Lung (tissue), 12 donors: ENCODE measurements around the gene PTPRG. TPM values are rescaled to one million over a fixed set of nuclear protein-coding genes. Genes with fewer than 3 reads are reported as not detected.

Experiments used
- ATAC-seq: fragments of 200-7000 bp; cut with Tn5 transposase; one replicate; pipeline ENCODE4 v1.9.1; 2020; ENCODE audit warnings: moderate number of reproducible peaks; ENCODE audit not compliant: insufficient read depth, low FRiP score
- DNase-seq, 3 donors: peaks; one replicate each; pipeline ENCODE4 v3.0.0-alpha.2; 2013 to 2017
- H3K27ac ChIP-seq, 2 donors: one replicate each; pipeline ENCODE4 v1.5.1; 2013; ENCODE audit warnings: mild to moderate bottlenecking in 2 of 2, moderate library complexity in 2 of 2, control low read depth in 1 of 2, inconsistent platforms in 1 of 2, low read depth in 1 of 2, low read length in 1 of 2
- H3K27me3 ChIP-seq, 3 donors: one replicate each; pipeline ENCODE4 v1.5.1; 2013; ENCODE audit warnings: low read length in 2 of 3; ENCODE audit not compliant: control insufficient read depth in 3 of 3, insufficient read depth in 3 of 3
- H3K36me3 ChIP-seq, 4 donors: one replicate each; pipeline ENCODE4 v1.5.1; 2013; ENCODE audit warnings: low read length in 4 of 4, mild to moderate bottlenecking in 1 of 4, moderate library complexity in 1 of 4; ENCODE audit not compliant: control insufficient read depth in 4 of 4, insufficient read depth in 4 of 4
- H3K4me1 ChIP-seq, 5 donors: one replicate each; pipeline ENCODE4 v1.5.1; 2013; ENCODE audit warnings: low read length in 5 of 5, mild to moderate bottlenecking in 2 of 5, moderate library complexity in 1 of 5; ENCODE audit not compliant: control insufficient read depth in 5 of 5, insufficient read depth in 5 of 5
- H3K4me3 ChIP-seq: one replicate; pipeline ENCODE4 v1.5.1; 2013; ENCODE audit warnings: mild to moderate bottlenecking, control low read depth, moderate library complexity
- H3K9ac ChIP-seq, 2 donors: one replicate each; pipeline ENCODE4 v1.5.1; 2013; ENCODE audit warnings: low read length in 2 of 2, control low read depth in 1 of 2; ENCODE audit not compliant: insufficient read depth in 1 of 2
- H3K9me3 ChIP-seq, 4 donors: one replicate each; pipeline ENCODE4 v1.5.1; 2013; ENCODE audit warnings: low read length in 3 of 4, mild to moderate bottlenecking in 1 of 4, moderate library complexity in 1 of 4; ENCODE audit not compliant: control insufficient read depth in 4 of 4, insufficient read depth in 3 of 4
- WGBS, 2 donors: extraction: QIAGEN DNeasy Blood & Tissue Kit; methylation state at CpG; one replicate each; pipeline ENCODE4 v1.1.7; 2013; 5-methylcytosine and 5-hydroxymethylcytosine counted together
- polyA plus RNA-seq, 2 donors: library from polyadenylated mRNA; stranded (reverse); fragments of 200-250 nt; gene quantifications; one replicate each; pipeline ENCODE4 v1.2.1, GENCODE V29; 2013
- total RNA-seq, 2 donors: library from RNA; depleted of rRNA in 1 of 2; stranded (reverse); fragments of >200 nt in 1 of 2; gene quantifications; one replicate each; pipeline ENCODE4 v1.2.1, GENCODE V29; 2014 to 2021
- TF ChIP-seq, protein P1 (sequence below): IDR thresholded peaks from 2 replicates; pipeline ENCODE4 v1.5.1; 2012; ENCODE audit warnings: mild to moderate bottlenecking; ENCODE audit errors: control extremely low read depth, extremely low read depth
- donor health status: control.
- donor health status: control.
- donor health status: Bipolar disorder and iron deficiency.
- donor health status: healthy.
- donor health status: DM: yes; HTN: yes; CAD: no.

The PTPRG gene
- total and polyA plus RNA-seq, 4 donors = 8.5 to 131 (median 75.9) TPM

GRCh38 chr3:61733000-61733399 is 171.6 kb downstream of the PTPRG start:
- no peak overlapping the region for H3K4me3 ChIP-seq
- DNase-seq (no peak), ATAC-seq (no peak)
- TF ChIP-seq, protein P1, sequence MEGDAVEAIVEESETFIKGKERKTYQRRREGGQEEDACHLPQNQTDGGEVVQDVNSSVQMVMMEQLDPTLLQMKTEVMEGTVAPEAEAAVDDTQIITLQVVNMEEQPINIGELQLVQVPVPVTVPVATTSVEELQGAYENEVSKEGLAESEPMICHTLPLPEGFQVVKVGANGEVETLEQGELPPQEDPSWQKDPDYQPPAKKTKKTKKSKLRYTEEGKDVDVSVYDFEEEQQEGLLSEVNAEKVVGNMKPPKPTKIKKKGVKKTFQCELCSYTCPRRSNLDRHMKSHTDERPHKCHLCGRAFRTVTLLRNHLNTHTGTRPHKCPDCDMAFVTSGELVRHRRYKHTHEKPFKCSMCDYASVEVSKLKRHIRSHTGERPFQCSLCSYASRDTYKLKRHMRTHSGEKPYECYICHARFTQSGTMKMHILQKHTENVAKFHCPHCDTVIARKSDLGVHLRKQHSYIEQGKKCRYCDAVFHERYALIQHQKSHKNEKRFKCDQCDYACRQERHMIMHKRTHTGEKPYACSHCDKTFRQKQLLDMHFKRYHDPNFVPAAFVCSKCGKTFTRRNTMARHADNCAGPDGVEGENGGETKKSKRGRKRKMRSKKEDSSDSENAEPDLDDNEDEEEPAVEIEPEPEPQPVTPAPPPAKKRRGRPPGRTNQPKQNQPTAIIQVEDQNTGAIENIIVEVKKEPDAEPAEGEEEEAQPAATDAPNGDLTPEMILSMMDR = no peak
- no peak overlapping the region for H3K9ac ChIP-seq
- peaks cover 5 to 31% (median 10%) of the 10 kb centered on the region in 5 donors for H3K4me1 ChIP-seq
- no peaks in the 10 kb centered on the region for H3K36me3 ChIP-seq
- H3K27me3 ChIP-seq = no peaks in the 10 kb centered on the region
- 46 to 50% methylated on average over 1 of the region's 1 CpG for WGBS, 2 donors
- no peaks in the 10 kb centered on the region for H3K9me3 ChIP-seq
- H3K27ac ChIP-seq = no peak overlapping the region

DNA sequence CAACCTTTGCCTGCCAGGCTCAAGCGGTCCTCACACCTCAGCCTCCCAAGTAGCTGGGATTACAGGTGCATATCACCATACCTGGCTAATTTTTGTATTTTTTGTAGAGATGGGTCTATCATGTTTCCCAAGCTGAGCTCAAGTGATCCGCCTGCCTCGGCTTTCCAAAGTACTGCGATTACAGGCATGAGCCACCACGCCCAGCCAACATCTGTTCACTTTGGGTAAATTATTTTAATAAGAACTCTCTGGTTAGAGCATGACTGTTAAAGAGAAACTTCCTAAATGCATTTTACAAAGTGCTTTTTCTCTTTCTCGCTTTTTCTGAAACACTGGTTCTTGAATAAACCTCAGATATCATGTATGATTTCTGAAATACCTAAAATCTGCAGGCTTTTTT is 172.5 kb downstream of the PTPRG start:
- 85 to 88% methylated on average over 6 of the region's 6 CpGs for WGBS, 2 donors
- ATAC-seq (no peak), DNase-seq (no peak)
- Histone ChIP-seq H3K27ac (no peak overlapping the region), H3K27me3 (no peaks in the 10 kb centered on the region), H3K4me1 (peaks cover 5 to 31% (median 10%) of the 10 kb centered on the region in 5 donors), H3K4me3 (no peak overlapping the region), H3K36me3 (no peaks in the 10 kb centered on the region), H3K9me3 (no peaks in the 10 kb centered on the region), H3K9ac (no peak overlapping the region)
- TF ChIP-seq, protein P1 = no peak

- TF ChIP-seq, protein P1 = no peak
- no peaks in the 10 kb centered on the region for H3K36me3 ChIP-seq
- no peaks in the 10 kb centered on the region for H3K27me3 ChIP-seq
- DNase-seq = peak; percentile 25 to 93 (median 90)
- H3K27ac ChIP-seq = no peak overlapping the region
- peak overlapping the region in 1 of 2 donors; percentile 19 for H3K9ac ChIP-seq
- H3K9me3 ChIP-seq = no peaks in the 10 kb centered on the region
- WGBS, 2 donors = 65 to 68% methylated on average over 6 of the region's 6 CpGs
- H3K4me3 ChIP-seq = no peak overlapping the region
- no peak for ATAC-seq
- H3K4me1 ChIP-seq = peaks cover 3 to 29% (median 7%) of the 10 kb centered on the region in 5 donors
These were observed 173.6 kb downstream of the PTPRG start for GRCh38 chr3:61734749-61735686.
